Stimulated activated CD4-positive, alpha-beta T cell treated with anti-CD3 and anti-CD28 coated beads, Interleukin-12 subunit alpha, Interleukin-12 subunit beta, amount 100 ng/mL, for 48 hours (primary cell): ENCODE data around the gene HSFX3.
"Not testable (repeated sequence)": the region's sequence is repeated elsewhere in the genome, so short reads cannot be mapped to it uniquely, and the experiment has no call there.

Source experiments
- DNase-seq, 3 donors: peaks; one replicate each; pipeline ENCODE4 v3.0.0-alpha.2; 2020; ENCODE audit warnings: low read depth in 2 of 3, low spot score in 1 of 3

Gene HSFX3

GRCh38 chrX:149549701-149550100 lies at the start of gene HSFX3:
TSS of gene HSFX3 (minus strand) at chrX:149549924. CDS start at chrX:149549852, 72 bp downstream.
- not testable (repeated sequence) for DNase-seq

- not testable (repeated sequence) for DNase-seq
Measured at GRCh38 chrX:149598603-149599002, 48.9 kb upstream of the HSFX3 start.

GRCh38 chrX:149595943-149596342 lies 46.2 kb upstream of the HSFX3 start:
- not testable (repeated sequence) for DNase-seq

- not testable (repeated sequence) for DNase-seq
Measured at GRCh38 chrX:149595214-149595613, 45.5 kb upstream of the HSFX3 start, which contains the start of gene HSFX2. TSS of gene HSFX2 (minus strand) at chrX:149595314. CDS start at chrX:149594700, 614 bp downstream.

GRCh38 chrX:149590993-149591392 lies 41.3 kb upstream of the HSFX3 start:
- DNase-seq: not testable (repeated sequence)

GRCh38 chrX:149587359-149587758 lies 37.6 kb upstream of the HSFX3 start, which contains the start of gene MAGEA9B:
TSS of gene MAGEA9B (minus strand) at chrX:149587459. CDS start at chrX:149583179, 4,280 bp downstream.
- DNase-seq: not testable (repeated sequence)

GRCh38 chrX:149585631-149586030 lies 35.9 kb upstream of the HSFX3 start:
- not testable (repeated sequence) for DNase-seq

- not testable (repeated sequence) for DNase-seq
Measured at GRCh38 chrX:149573456-149573855, 23.7 kb upstream of the HSFX3 start.

- no peak for DNase-seq
Measured at GRCh38 chrX:149572743-149573142, 23.0 kb upstream of the HSFX3 start.

GRCh38 chrX:149571770-149572169 lies 22.0 kb upstream of the HSFX3 start:
- DNase-seq: no peak

- no peak for DNase-seq
Measured at GRCh38 chrX:149570668-149571067, 20.9 kb upstream of the HSFX3 start.

GRCh38 chrX:149569770-149570169 lies 20.0 kb upstream of the HSFX3 start:
- no peak for DNase-seq

- DNase-seq: no peak
Measured at GRCh38 chrX:149568701-149569296, 19.1 kb upstream of the HSFX3 start.

- no peak for DNase-seq
Measured at GRCh38 chrX:149567621-149568417, 18.1 kb upstream of the HSFX3 start.

- DNase-seq: no peak
Measured at GRCh38 chrX:149563359-149563758, 13.6 kb upstream of the HSFX3 start.

GRCh38 chrX:149555251-149555650 lies 5.5 kb upstream of the HSFX3 start:
- DNase-seq: not testable (repeated sequence)

GRCh38 chrX:149551939-149552248 lies 2.2 kb upstream of the HSFX3 start:
- DNase-seq: not testable (repeated sequence)

- DNase-seq: not testable (repeated sequence)
Measured at GRCh38 chrX:149551245-149551938, 1.7 kb upstream of the HSFX3 start.

GRCh38 chrX:149550454-149550853 lies 730 bp upstream of the HSFX3 start:
- not testable (repeated sequence) for DNase-seq

- DNase-seq: not testable (repeated sequence)
Measured at GRCh38 chrX:149547782-149548181, 1.9 kb downstream of the HSFX3 start.

GRCh38 chrX:149546962-149547361 lies 2.8 kb downstream of the HSFX3 start:
- DNase-seq: not testable (repeated sequence)
